PC-9 (cell line): ENCODE data around the gene PARG. TPM values are rescaled to one million over a fixed set of nuclear protein-coding genes. Genes with fewer than 3 reads are reported as not detected.

Experiments used
- BruUV-seq: library from RNA; stranded (reverse); fragments of 400-500 nt; replicated peaks from 2 replicates; lab custom pipeline; 2021; lab: Mats Ljungman, UMichigan
- CTCF ChIA-PET: fragments of 300-600 bp; sonication (Branson Sonifier 250); formaldehyde crosslinking; loops from one replicate; lab custom pipeline; 2022; ENCODE audit warnings: antibody characterized with exemption; lab: Charles Lee
- POLR2A ChIA-PET: fragments of 300-600 bp; sonication (Branson Sonifier 250); formaldehyde crosslinking; loops from one replicate; lab custom pipeline; 2022; ENCODE audit warnings: antibody characterized with exemption; ENCODE audit not compliant: unreplicated experiment; lab: Charles Lee
- DNase-seq, 2 experiments: peaks; one replicate each; pipeline versions ENCODE4 v3.0.0 to v3.0.0-alpha.2; 2015 to 2022; ENCODE audit warnings: mixed read lengths in 1 of 2
- H2AFZ ChIP-seq: fragments of 200-600 bp; sonication (generic); 2 replicates; pipeline ENCODE4 v1.8.1; 2017; ENCODE audit warnings: antibody characterized with exemption
- H3F3A ChIP-seq: fragments of 200-600 bp; sonication (generic); 2 replicates; pipeline ENCODE4 v1.8.1; 2017; ENCODE audit warnings: antibody characterized with exemption, mild to moderate bottlenecking, low read depth; ENCODE audit not compliant: insufficient read depth
- H3K27ac ChIP-seq: fragments of 200-600 bp; sonication (generic); 2 replicates; pipeline ENCODE4 v1.6.1; 2016; ENCODE audit warnings: mixed run types
- H3K27me3 ChIP-seq: fragments of 200-600 bp; sonication (generic); 2 replicates; pipeline ENCODE4 v1.6.1; 2016; ENCODE audit warnings: low read depth, mixed run types; ENCODE audit not compliant: insufficient read depth
- H3K36me3 ChIP-seq: fragments of 200-600 bp; sonication (generic); 2 replicates; pipeline ENCODE4 v1.6.1; 2016; ENCODE audit warnings: low read depth, mixed run types
- H3K4me1 ChIP-seq: fragments of 200-600 bp; sonication (generic); replicated peaks from 2 replicates; pipeline ENCODE4 v1.6.1; 2016; ENCODE audit warnings: mixed run types; ENCODE audit not compliant: insufficient read depth
- H3K4me2 ChIP-seq: fragments of 200-600 bp; sonication (generic); 2 replicates; pipeline ENCODE4 v1.6.1; 2017; ENCODE audit warnings: mixed run types
- H3K4me3 ChIP-seq: fragments of 200-600 bp; sonication (generic); 2 replicates; pipeline ENCODE4 v1.6.1; 2016; ENCODE audit warnings: mixed run types
- H3K79me2 ChIP-seq: fragments of 200-600 bp; sonication (generic); 2 replicates; pipeline ENCODE4 v1.6.1; 2017; ENCODE audit warnings: low read depth, mixed run types
- H3K9me2 ChIP-seq: fragments of 200-600 bp; sonication (generic); 2 replicates; pipeline ENCODE4 v1.8.1; 2017; ENCODE audit warnings: mild to moderate bottlenecking; ENCODE audit not compliant: insufficient read depth
- H3K9me3 ChIP-seq: fragments of 200-600 bp; sonication (generic); 2 replicates; pipeline ENCODE4 v1.8.1; 2016; ENCODE audit warnings: low read depth; ENCODE audit not compliant: insufficient read depth
- H4K20me1 ChIP-seq: fragments of 200-600 bp; sonication (generic); 2 replicates; pipeline ENCODE4 v1.8.1; 2017; ENCODE audit not compliant: insufficient read depth
- CTCF ChIP-seq: fragments of 200-600 bp; sonication (generic); conservative IDR thresholded peaks from 2 replicates; pipeline ENCODE4 v1.6.1; 2017; ENCODE audit warnings: mixed run types, antibody characterized with exemption, mild to moderate bottlenecking, moderate library complexity
- EZH2 ChIP-seq: fragments of 200-600 bp; sonication (generic); IDR thresholded peaks from 2 replicates; pipeline ENCODE4 v1.8.0; 2017; ENCODE audit warnings: antibody characterized with exemption, low read depth
- intact Hi-C: fragments of 100-400 bp; cut with micrococcal nuclease; formaldehyde crosslinking; loops from one replicate; pipeline ENCODE4 v1.10.0; 2022; ENCODE audit not compliant: unreplicated experiment
- total RNA-seq: library from RNA; stranded (reverse); gene quantifications from 2 replicates; pipeline ENCODE4 v1.2.3, GENCODE V29; 2021

The PARG gene
- total RNA-seq, 1 experiment from 2014 or later = 38.8 TPM

DNA sequence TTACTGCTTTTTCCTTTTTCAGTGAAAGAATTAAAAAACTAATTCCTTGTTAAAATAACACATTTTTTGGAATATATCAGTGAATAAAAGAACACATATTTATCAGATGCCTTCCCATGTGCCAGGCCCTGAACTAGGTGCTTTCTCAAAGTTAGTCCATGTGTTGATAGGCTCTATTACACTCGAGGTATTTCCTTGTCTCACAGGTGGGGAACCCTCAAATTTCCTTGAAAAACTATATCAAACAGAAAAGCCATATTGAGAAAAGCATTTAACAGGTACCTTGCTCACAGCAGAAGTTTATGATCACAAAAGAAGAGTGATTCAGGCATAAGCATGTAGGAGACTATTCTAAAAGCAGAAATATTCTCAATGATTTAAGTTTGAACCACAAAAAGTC, 104.1 kb downstream of the PARG start:
- H3K9me3 ChIP-seq = no peaks in the 10 kb centered on the region
- H3K9me2 ChIP-seq = no peaks in the 10 kb centered on the region
- no peaks in the 10 kb centered on the region for H3K4me1 ChIP-seq
- POLR2A ChIA-PET = no interaction called here
- CTCF ChIA-PET = no interaction called here
- no peaks in the 10 kb centered on the region for H3F3A ChIP-seq
- H3K79me2 ChIP-seq = no peaks in the 10 kb centered on the region
- H3K27ac ChIP-seq = no peak overlapping the region
- no peak for DNase-seq
- no peak overlapping the region for H2AFZ ChIP-seq
- no peaks in the 10 kb centered on the region for H3K27me3 ChIP-seq
- no peak overlapping the region for H3K4me3 ChIP-seq
- TF ChIP-seq CTCF = no peak
- TF ChIP-seq EZH2 = no peak
- peaks cover 36% of the 10 kb centered on the region; the same call in 1 of the 2 replicates for H3K36me3 ChIP-seq
- BruUV-seq = no TSS peak
- no peak overlapping the region for H3K4me2 ChIP-seq
- intact Hi-C loops = no loop called here
- no peaks in the 10 kb centered on the region for H4K20me1 ChIP-seq

DNA sequence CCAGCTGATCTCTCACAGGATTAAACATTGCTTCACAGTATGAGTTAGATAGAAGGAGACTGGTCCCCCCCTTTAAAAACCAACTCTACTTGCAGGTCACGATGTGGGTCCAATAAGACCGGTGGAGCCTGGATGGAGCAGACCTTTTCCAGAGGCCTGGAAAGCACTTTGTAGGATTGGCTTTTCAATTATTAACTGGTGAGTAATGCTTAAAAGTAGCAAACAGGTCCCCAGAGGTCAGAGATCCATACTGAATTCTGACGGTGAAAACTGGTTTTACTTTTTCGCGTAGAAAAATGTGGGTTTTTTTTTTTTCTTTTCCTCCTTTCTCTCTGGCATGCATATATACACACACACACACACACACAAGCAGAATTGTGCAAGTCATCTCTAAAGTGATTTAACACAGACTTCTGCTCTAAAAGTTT, 104.8 kb downstream of the PARG start:
- peaks cover 34% of the 10 kb centered on the region; the same call in 1 of the 2 replicates for H3K36me3 ChIP-seq
- no peaks in the 10 kb centered on the region for H4K20me1 ChIP-seq
- H3K9me3 ChIP-seq = no peaks in the 10 kb centered on the region
- no peak overlapping the region for H3K27ac ChIP-seq
- no peaks in the 10 kb centered on the region for H3F3A ChIP-seq
- no peak overlapping the region for H3K4me2 ChIP-seq
- ChIA-PET POLR2A (no interaction called here), CTCF (no interaction called here)
- BruUV-seq = no TSS peak
- no peak for DNase-seq
- H3K4me3 ChIP-seq = no peak overlapping the region
- H3K9me2 ChIP-seq = no peaks in the 10 kb centered on the region
- TF ChIP-seq EZH2 (no peak), CTCF (no peak)
- no peaks in the 10 kb centered on the region for H3K4me1 ChIP-seq
- intact Hi-C loops = no loop called here
- no peaks in the 10 kb centered on the region for H3K27me3 ChIP-seq
- H3K79me2 ChIP-seq = no peaks in the 10 kb centered on the region
- H2AFZ ChIP-seq = no peak overlapping the region

GRCh38 chr10:49834976-49835375, 106.9 kb downstream of the PARG start:
- TF ChIP-seq CTCF (no peak), EZH2 (no peak)
- Histone ChIP-seq H3K4me3 (no peak overlapping the region), H3K4me1 (no peaks in the 10 kb centered on the region), H2AFZ (no peak overlapping the region), H3K4me2 (no peak overlapping the region), H3K27ac (no peak overlapping the region), H3K36me3 (peaks cover 24% of the 10 kb centered on the region; the same call in 1 of the 2 replicates), H3K27me3 (no peaks in the 10 kb centered on the region), H3K9me3 (no peaks in the 10 kb centered on the region), H4K20me1 (no peaks in the 10 kb centered on the region), H3F3A (no peaks in the 10 kb centered on the region), H3K9me2 (no peaks in the 10 kb centered on the region), H3K79me2 (no peaks in the 10 kb centered on the region)
- DNase-seq = no peak
- intact Hi-C loops = no loop called here
- no TSS peak for BruUV-seq
- ChIA-PET POLR2A (no interaction called here), CTCF (no interaction called here)
